HG03565 (cell line): ENCODE data around the gene SUSD4.

Experiments used
- ATAC-seq: cut with Tn5 transposase; IDR thresholded peaks from one replicate; pipeline ENCODE4 v1.9.1; 2021; ENCODE audit warnings: mild to moderate bottlenecking, moderate library complexity; ENCODE audit not compliant: unreplicated experiment

Gene SUSD4

GRCh38 chr1:223363057-223363855 is 720 bp downstream of the SUSD4 start:
- ATAC-seq: no peak

GRCh38 chr1:223358826-223359225 is 5.2 kb downstream of the SUSD4 start:
- ATAC-seq: no peak

DNA sequence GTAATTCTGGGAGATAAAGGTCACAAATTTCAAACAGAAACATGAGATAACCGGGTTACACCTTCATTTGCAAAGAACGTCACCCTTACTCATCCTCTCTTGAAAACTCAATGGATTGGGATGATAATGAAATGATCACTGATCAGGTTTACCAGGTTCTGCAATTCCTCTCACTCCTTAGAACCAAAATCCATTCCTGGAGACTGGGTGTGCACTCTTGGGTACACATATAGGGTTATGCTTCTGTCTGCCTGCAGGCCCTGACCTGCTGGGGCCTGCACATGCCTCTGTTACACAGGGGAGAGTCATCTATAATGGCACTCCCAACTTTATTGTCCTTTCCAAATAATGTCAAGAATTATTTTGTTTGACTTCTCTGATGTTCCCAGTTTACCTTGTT is 8.3 kb downstream of the SUSD4 start:
- no peak for ATAC-seq

DNA sequence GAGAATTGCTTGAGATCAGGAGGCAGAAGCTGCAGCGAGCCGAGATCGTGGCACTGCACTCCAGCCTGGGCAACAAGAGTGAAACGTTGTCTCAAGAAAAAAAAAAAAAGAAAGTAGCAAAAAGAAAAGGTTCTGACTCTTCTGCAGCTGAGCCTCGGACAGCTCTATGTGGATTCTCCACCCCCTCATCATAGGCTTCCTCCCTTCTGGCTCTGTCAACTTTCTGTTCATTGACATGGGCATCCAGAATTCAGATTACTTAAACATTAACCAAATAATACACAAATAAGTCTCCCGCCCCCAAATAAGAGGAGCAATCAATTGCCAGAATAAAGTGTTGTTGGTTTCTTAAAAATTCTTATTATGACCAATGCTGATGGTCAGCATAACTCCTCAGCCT is 10.0 kb downstream of the SUSD4 start:
- ATAC-seq: no peak

DNA sequence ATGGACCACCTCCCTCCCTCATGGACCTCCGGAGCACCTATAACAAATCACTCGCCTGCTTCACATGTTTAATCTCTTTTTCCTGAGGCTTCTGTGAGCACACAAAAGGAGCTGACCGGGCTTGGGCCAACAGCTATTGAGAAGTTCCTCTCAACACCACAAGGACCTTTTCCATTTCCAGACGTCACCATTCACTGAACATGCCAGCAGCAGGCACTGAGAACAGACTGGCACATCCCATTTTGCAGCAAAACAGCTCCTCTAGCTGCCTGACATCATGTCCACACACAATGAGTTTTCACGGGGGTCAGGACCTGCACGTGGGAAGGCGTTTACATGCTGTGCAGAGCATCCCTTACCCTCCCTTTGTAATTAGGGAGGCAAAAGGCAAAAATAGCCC is 11.0 kb downstream of the SUSD4 start:
- ATAC-seq: no peak

DNA sequence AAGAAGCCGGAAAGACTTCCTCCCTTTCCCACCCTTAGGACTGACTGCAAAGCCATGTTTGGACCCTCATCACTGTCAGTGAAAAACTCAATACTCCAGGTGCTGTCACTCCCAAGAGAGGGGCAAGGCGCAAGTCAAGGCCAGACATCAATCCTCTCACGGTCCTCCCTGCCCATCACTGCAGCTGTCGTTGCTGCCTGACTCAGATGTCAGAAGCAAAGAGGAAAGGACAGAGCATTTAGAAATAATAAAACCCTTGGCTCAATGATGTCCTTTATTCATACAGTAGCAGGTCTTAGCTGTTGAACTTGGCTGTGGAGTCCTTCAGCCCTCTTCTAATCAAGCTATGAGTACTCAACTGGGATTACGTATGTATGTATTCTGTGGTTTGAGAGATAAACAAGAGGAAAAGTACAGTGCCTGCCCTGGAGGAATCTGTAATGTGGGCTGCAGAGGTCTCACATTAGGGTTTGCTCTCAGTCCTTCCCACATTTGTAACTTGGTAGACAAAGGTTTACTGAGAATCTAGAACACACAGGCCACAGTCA is 13.5 kb downstream of the SUSD4 start:
- ATAC-seq: no peak

DNA sequence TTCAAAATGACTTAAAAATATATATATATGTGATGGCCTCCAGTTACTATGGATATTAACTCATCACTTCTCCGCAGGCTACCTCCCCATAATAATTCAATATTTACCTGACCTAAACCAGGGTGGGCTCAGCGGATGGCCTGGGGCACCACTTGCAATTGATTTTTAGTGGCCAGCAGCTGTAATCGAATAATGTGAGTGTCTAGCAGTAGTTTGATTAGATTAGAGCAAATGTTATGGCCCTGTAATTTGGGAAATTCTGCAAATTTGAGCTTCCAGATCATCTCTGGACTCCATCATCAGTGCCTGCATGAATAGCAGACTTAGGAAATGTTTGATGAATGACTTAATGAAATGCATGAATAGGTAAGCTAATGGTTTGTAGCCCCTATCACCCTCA is 14.7 kb downstream of the SUSD4 start:
- no peak for ATAC-seq

GRCh38 chr1:223348439-223348838 is 15.5 kb downstream of the SUSD4 start:
- no peak for ATAC-seq

GRCh38 chr1:223347583-223347982 is 16.4 kb downstream of the SUSD4 start:
- ATAC-seq: no peak

- ATAC-seq: no peak
These were observed 17.7 kb downstream of the SUSD4 start for GRCh38 chr1:223346311-223346710.

- no peak for ATAC-seq
These were observed 18.3 kb downstream of the SUSD4 start for GRCh38 chr1:223345720-223346119.

GRCh38 chr1:223344491-223344890 is 19.5 kb downstream of the SUSD4 start:
- ATAC-seq: no peak

GRCh38 chr1:223343692-223344091 is 20.3 kb downstream of the SUSD4 start:
- ATAC-seq: no peak

- ATAC-seq: no peak
These were observed 22.9 kb downstream of the SUSD4 start for GRCh38 chr1:223341121-223341520.

- ATAC-seq: no peak
These were observed 23.3 kb downstream of the SUSD4 start for GRCh38 chr1:223340637-223341036.

- ATAC-seq: no peak
These were observed 24.1 kb downstream of the SUSD4 start for GRCh38 chr1:223339861-223340260.

GRCh38 chr1:223338811-223339746 is 24.9 kb downstream of the SUSD4 start:
- no peak for ATAC-seq

- no peak for ATAC-seq
These were observed 26.7 kb downstream of the SUSD4 start for GRCh38 chr1:223337174-223337869.

GRCh38 chr1:223334156-223334555 is 29.8 kb downstream of the SUSD4 start:
- no peak for ATAC-seq

DNA sequence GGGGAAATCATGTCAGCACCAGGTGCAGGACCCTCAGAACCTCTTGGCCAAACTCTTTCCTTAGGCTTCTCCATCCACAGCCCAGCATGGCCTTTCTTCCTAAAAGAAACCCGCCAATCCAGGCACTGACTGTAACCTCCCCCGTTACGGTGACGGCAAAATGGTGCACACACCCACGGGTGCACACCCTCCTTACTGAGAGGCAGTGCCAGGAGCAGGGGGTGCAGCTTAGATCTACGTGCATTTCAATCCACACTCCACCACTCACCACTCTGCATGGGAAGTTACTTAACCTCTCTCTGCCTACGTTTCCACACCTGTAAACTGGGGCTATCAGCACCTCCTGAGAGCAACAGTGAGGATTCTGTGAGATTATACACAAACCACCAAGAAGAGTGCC is 31.0 kb downstream of the SUSD4 start:
- ATAC-seq: no peak

DNA sequence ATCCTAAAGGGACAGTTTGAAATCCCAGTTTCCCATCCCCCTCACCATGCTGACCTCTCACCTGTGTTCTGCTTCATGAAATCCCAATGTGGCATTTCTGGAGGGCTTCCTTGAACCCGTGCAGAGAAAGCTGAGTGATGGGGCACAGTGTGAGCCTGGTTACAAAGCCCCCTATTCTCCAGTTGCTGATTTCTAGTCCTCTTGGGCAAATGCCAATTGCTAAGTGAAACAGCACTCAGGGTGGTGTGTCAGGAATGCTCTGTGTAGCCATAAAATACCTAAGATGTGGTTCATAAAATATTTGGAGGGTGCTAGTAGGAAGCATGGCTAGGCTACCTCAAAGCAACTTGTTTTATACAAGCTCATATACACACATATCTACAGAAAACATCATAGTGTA is 32.0 kb downstream of the SUSD4 start:
- ATAC-seq: no peak
